Panc1 (cell line): Measurements from ENCODE around the gene EIF4EBP2. TPM values are rescaled to one million over a fixed set of nuclear protein-coding genes. Genes with fewer than 3 reads are reported as not detected.

Experiments used
- ATAC-seq: fragments of 200-7000 bp; cut with Tn5 transposase; 2 replicates; pipeline ENCODE4 v1.9.1; 2020; ENCODE audit warnings: mild to moderate bottlenecking, moderate library complexity
- BruUV-seq: library from RNA; stranded (reverse); fragments of 400-500 nt; replicated peaks from 2 replicates; lab custom pipeline; 2021; lab: Mats Ljungman, UMichigan
- CTCF ChIA-PET: fragments of 300-600 bp; sonication (Branson Sonifier 250); formaldehyde crosslinking; loops from one replicate; lab custom pipeline; 2022; ENCODE audit warnings: antibody characterized with exemption; lab: Charles Lee
- POLR2A ChIA-PET: fragments of 300-600 bp; sonication (Branson Sonifier 250); formaldehyde crosslinking; loops from one replicate; lab custom pipeline; 2022; ENCODE audit warnings: antibody characterized with exemption; lab: Charles Lee
- DNase-seq: peaks from one replicate; pipeline ENCODE4 v3.0.0-alpha.2; 2010; ENCODE audit warnings: low read depth, low spot score
- H3K27ac ChIP-seq: 2 replicates; pipeline ENCODE4 v1.5.1; 2011; ENCODE audit warnings: mild to moderate bottlenecking, low read length, inconsistent platforms
- H3K27me3 ChIP-seq: fragments of 200-500 bp; sonication (Bioruptor generic); 2 replicates; pipeline ENCODE4 v1.6.0; 2014; ENCODE audit warnings: low read length, inconsistent platforms; ENCODE audit not compliant: control insufficient read depth, insufficient read depth
- H3K36me3 ChIP-seq: fragments of 200-500 bp; sonication (Bioruptor generic); 2 replicates; pipeline ENCODE4 v1.5.1; 2014; ENCODE audit warnings: inconsistent platforms, mild to moderate bottlenecking, low read length, moderate library complexity; ENCODE audit not compliant: control insufficient read depth, insufficient read depth
- H3K4me1 ChIP-seq: 2 replicates; pipeline ENCODE4 v1.5.1; 2011; ENCODE audit warnings: inconsistent platforms, mild to moderate bottlenecking, low read length, moderate library complexity; ENCODE audit not compliant: control insufficient read depth, insufficient read depth
- H3K4me3 ChIP-seq, 2 experiments: 2 replicates each; pipeline ENCODE4 v1.5.1; 2011 to 2012; ENCODE audit warnings: low read depth in 2 of 2, low read length in 2 of 2, mild to moderate bottlenecking in 2 of 2, inconsistent platforms in 1 of 2, moderate library complexity in 1 of 2
- H3K9me3 ChIP-seq: fragments of 200-500 bp; sonication (Bioruptor generic); 2 replicates; pipeline ENCODE4 v1.5.1; 2014; ENCODE audit warnings: low read depth, mild to moderate bottlenecking, inconsistent platforms, low read length, moderate library complexity; ENCODE audit not compliant: control insufficient read depth, insufficient read depth
- CTCF ChIP-seq: fragments of 450-650 bp; IDR thresholded peaks from 2 replicates; pipeline ENCODE4 v1.5.1; 2017; ENCODE audit warnings: mild to moderate bottlenecking
- POLR2AphosphoS5 ChIP-seq: IDR thresholded peaks from 2 replicates; pipeline ENCODE4 v1.6.1; 2012; ENCODE audit warnings: mild to moderate bottlenecking, low read depth, low read length, moderate library complexity
- REST ChIP-seq, 2 experiments: IDR thresholded peaks; 2 replicates each; pipeline ENCODE4 v1.6.1; 2011 to 2012; ENCODE audit warnings: low read depth in 2 of 2, control low read depth in 1 of 2, low read length in 1 of 2, mild to moderate bottlenecking in 1 of 2, moderate library complexity in 1 of 2; ENCODE audit not compliant: insufficient read depth in 1 of 2
- SIN3A ChIP-seq: IDR thresholded peaks from 2 replicates; pipeline ENCODE4 v1.6.1; 2012; ENCODE audit warnings: low read depth, mild to moderate bottlenecking, low read length, moderate library complexity, borderline replicate concordance; ENCODE audit not compliant: insufficient read depth
- TCF7L2 ChIP-seq: IDR thresholded peaks from 2 replicates; pipeline ENCODE4 v1.6.1; 2011; ENCODE audit warnings: mild to moderate bottlenecking, low read depth, low read length, inconsistent platforms
- in situ Hi-C: cut with HindIII; loops from 2 replicates; pipeline ENCODE4 v1.10.0; 2016; ENCODE audit warnings: low sequenced_read_pairs, low pct_unique_long_range_greater_than_20kb
- intact Hi-C: fragments of 100-400 bp; cut with micrococcal nuclease; formaldehyde crosslinking; loops from one replicate; pipeline ENCODE4 v1.10.0; 2022; ENCODE audit not compliant: unreplicated experiment
- total RNA-seq: library from RNA; stranded (reverse); gene quantifications from one replicate; pipeline ENCODE4 v1.2.1, GENCODE V29; 2021; ENCODE audit not compliant: unreplicated experiment

The EIF4EBP2 gene
- total RNA-seq, 1 experiment from 2014 or later: 48.2 TPM

- peaks cover 6% of the 10 kb centered on the region for H3K4me1 ChIP-seq
- ATAC-seq (no peak), DNase-seq (no peak)
- CTCF ChIA-PET: no interaction called here
- no TSS peak for BruUV-seq
- no peaks in the 10 kb centered on the region for H3K9me3 ChIP-seq
- no peak overlapping the region for H3K27ac ChIP-seq
- in situ Hi-C loops: no loop called here
- no peaks in the 10 kb centered on the region for H3K36me3 ChIP-seq
- H3K4me3 ChIP-seq: no peak overlapping the region
- no peaks in the 10 kb centered on the region for H3K27me3 ChIP-seq
- TF ChIP-seq SIN3A: no peak
- TF ChIP-seq REST (IDR thresholded peaks at IDR 0.05; ENCODE audit: insufficient read depth in 1 of 2, low read depth in 2 of 2, low read length in 1 of 2): no peak
- TF ChIP-seq TCF7L2: no peak
- no peak for TF ChIP-seq CTCF
- TF ChIP-seq POLR2AphosphoS5: no peak
- intact Hi-C loops: no loop called here
- POLR2A ChIA-PET: interaction anchor here (0.5 to 0.6 kb wide), 2 partner anchors 21 to 52 kb away, joined by 3 to 4 read pairs; no protein-coding TSS in a partner anchor
Measured at GRCh38 chr10:70459061-70459773, 55.3 kb downstream of the EIF4EBP2 start.

- POLR2A ChIA-PET: interaction anchor here (0.5 to 0.7 kb wide), 3 partner anchors 22 to 178 kb away, joined by 3 to 6 read pairs (median 4); no protein-coding TSS in a partner anchor
- no peak for ATAC-seq
- H3K4me3 ChIP-seq: no peak overlapping the region
- BruUV-seq: no TSS peak
- H3K27me3 ChIP-seq: no peaks in the 10 kb centered on the region
- intact Hi-C loops: loop anchor here (2.0 to 10.0 kb wide), 3 partner anchors 81 to 425 kb away; partner anchors contain the start of gene PCBD1
- no peak for TF ChIP-seq TCF7L2
- no peak for TF ChIP-seq REST (IDR thresholded peaks at IDR 0.05; ENCODE audit: insufficient read depth in 1 of 2, low read depth in 2 of 2, low read length in 1 of 2)
- no peak for TF ChIP-seq SIN3A
- in situ Hi-C loops: no loop called here
- no peak for DNase-seq
- CTCF ChIA-PET: interaction anchor here (0.6 to 3.1 kb wide), 6 partner anchors 70 to 1429 kb away, joined by 3 to 26 read pairs (median 4); no protein-coding TSS in a partner anchor
- peaks cover 6% of the 10 kb centered on the region for H3K4me1 ChIP-seq
- H3K27ac ChIP-seq: no peak overlapping the region
- H3K9me3 ChIP-seq: no peaks in the 10 kb centered on the region
- H3K36me3 ChIP-seq: no peaks in the 10 kb centered on the region
Measured at GRCh38 chr10:70459774-70460490, 56.0 kb downstream of the EIF4EBP2 start.
